ENCODE data around the gene COL9A1. TPM values are rescaled to one million over a fixed set of nuclear protein-coding genes. Genes with fewer than 3 reads are reported as not detected.

The COL9A1 gene
- polyA plus RNA-seq, 1 of the 3 experiments (the other 2 are of a cell fraction) = 0.05 TPM

DNA sequence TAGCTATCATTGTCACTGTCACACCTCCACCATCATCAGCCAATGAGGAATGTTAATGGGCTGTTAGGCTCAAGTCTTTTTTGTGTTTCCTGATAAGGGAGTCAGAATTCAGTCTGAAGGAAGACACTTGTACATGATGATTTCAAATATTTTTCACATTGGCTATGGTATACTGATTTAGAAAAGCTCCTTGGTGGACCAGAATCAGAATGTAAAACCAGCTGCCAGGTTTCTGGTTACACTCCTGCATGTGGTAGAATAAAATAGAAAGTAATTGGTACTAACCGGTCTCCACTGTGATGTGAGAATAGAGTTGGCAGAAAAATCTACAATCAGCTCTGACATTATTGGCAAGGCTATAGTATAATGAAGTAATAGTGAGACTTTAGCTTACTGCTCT is 10.7 kb downstream of the COL9A1 start:
- Histone ChIP-seq H3K9me2 (no peaks in the 10 kb centered on the region), H3K27me3 (ENCODE audit: insufficient read depth) (no peaks in the 10 kb centered on the region), H3F3A (replicated peaks; ENCODE audit: insufficient read depth) (no peaks in the 10 kb centered on the region), H4K20me1 (ENCODE audit: insufficient read depth) (no peaks in the 10 kb centered on the region), H3K4me3 (ENCODE audit: low read depth in 2 of 2, low read length in 1 of 2) (no peak overlapping the region), H3K9ac (no peak overlapping the region), H3K4me2 (no peak overlapping the region), H3K4me1 (ENCODE audit: control insufficient read depth in 1 of 2, insufficient read depth in 2 of 2, low read depth in 1 of 2, low read length in 1 of 2) (no peaks in the 10 kb centered on the region), H3K36me3 (replicated peaks in 1 of 2; ENCODE audit: control insufficient read depth in 1 of 2, insufficient read depth in 2 of 2, low read length in 1 of 2) (no peaks in the 10 kb centered on the region), H3K9me3 (no peaks in the 10 kb centered on the region), H3K27ac (ENCODE audit: low read depth in 2 of 2, low read length in 1 of 2) (no peak overlapping the region), H2AFZ (ENCODE audit: low read depth) (no peak overlapping the region), H3K79me2 (ENCODE audit: insufficient read depth) (no peaks in the 10 kb centered on the region)
- WGBS (ENCODE audit: low lambda C conversion rate) = 88% methylated on average over 1 of the region's 1 CpG
- TF ChIP-seq NRF1 (IDR thresholded peaks at IDR 0.05; ENCODE audit: low read depth, low read length) (no peak), TAF1 (IDR thresholded peaks at IDR 0.05; ENCODE audit: borderline replicate concordance, low read depth, low read length) (no peak), CHD2 (IDR thresholded peaks at IDR 0.05; ENCODE audit: low read length, partially characterized antibody) (no peak), ELF1 (IDR thresholded peaks at IDR 0.05) (no peak), RCOR1 (IDR thresholded peaks at IDR 0.05; ENCODE audit: low read length) (no peak)
- TF ChIP-seq, protein P1, sequence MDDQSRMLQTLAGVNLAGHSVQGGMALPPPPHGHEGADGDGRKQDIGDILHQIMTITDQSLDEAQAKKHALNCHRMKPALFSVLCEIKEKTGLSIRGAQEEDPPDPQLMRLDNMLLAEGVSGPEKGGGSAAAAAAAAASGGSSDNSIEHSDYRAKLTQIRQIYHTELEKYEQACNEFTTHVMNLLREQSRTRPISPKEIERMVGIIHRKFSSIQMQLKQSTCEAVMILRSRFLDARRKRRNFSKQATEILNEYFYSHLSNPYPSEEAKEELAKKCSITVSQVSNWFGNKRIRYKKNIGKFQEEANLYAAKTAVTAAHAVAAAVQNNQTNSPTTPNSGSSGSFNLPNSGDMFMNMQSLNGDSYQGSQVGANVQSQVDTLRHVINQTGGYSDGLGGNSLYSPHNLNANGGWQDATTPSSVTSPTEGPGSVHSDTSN (IDR thresholded peaks at IDR 0.05) = no peak
- TF ChIP-seq, protein P2, sequence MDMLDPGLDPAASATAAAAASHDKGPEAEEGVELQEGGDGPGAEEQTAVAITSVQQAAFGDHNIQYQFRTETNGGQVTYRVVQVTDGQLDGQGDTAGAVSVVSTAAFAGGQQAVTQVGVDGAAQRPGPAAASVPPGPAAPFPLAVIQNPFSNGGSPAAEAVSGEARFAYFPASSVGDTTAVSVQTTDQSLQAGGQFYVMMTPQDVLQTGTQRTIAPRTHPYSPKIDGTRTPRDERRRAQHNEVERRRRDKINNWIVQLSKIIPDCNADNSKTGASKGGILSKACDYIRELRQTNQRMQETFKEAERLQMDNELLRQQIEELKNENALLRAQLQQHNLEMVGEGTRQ (IDR thresholded peaks at IDR 0.05; ENCODE audit: borderline replicate concordance, low read depth, low read length) = no peak
- TF ChIP-seq, protein P3, sequence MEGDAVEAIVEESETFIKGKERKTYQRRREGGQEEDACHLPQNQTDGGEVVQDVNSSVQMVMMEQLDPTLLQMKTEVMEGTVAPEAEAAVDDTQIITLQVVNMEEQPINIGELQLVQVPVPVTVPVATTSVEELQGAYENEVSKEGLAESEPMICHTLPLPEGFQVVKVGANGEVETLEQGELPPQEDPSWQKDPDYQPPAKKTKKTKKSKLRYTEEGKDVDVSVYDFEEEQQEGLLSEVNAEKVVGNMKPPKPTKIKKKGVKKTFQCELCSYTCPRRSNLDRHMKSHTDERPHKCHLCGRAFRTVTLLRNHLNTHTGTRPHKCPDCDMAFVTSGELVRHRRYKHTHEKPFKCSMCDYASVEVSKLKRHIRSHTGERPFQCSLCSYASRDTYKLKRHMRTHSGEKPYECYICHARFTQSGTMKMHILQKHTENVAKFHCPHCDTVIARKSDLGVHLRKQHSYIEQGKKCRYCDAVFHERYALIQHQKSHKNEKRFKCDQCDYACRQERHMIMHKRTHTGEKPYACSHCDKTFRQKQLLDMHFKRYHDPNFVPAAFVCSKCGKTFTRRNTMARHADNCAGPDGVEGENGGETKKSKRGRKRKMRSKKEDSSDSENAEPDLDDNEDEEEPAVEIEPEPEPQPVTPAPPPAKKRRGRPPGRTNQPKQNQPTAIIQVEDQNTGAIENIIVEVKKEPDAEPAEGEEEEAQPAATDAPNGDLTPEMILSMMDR (IDR thresholded peaks at IDR 0.05) = no peak
- ChIA-PET POLR2A (no interaction called here), CTCF (interaction anchor here (1.3 to 4.6 kb wide), 5 partner anchors 15 to 77 kb away, joined by 3 to 31 read pairs (median 5); no protein-coding TSS in a partner anchor)
- no peak for DNase-seq

DNA sequence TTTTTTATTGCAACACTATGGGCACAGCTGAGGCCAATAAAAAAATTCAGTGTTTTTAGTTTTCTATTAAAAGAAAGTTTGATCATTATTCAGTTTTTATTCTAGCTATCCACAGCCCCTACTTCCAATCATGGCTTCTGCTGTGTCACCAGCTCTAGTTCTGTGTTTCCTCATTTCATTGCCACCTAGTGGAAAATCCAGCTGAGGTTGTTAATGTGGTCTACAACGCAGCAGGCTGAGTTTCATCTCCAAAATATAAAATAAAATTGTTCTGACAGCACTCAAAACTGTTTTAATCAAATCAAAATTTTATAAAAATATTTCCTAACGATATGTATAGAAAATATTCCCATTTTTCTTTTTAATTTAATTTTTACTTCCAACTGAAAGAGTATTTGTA is 13.6 kb downstream of the COL9A1 start:
- TF ChIP-seq EZH2phosphoT487 (IDR thresholded peaks at IDR 0.05; ENCODE audit: borderline replicate concordance, low read depth) = no peak
- TF ChIP-seq, protein P3 (IDR thresholded peaks at IDR 0.05) = peak; percentile 25; the same call in 1 of the 2 replicates
- TF ChIP-seq SMC3 (IDR thresholded peaks at IDR 0.05; ENCODE audit: low read depth, low read length) = peak; percentile 19; the same call in 1 of the 2 replicates
- H4K20me1 ChIP-seq (ENCODE audit: insufficient read depth) = no peaks in the 10 kb centered on the region
- no peaks in the 10 kb centered on the region for H3K9me2 ChIP-seq
- ChIA-PET CTCF (interaction anchor here (0.7 to 4.6 kb wide), 8 partner anchors 9 to 720 kb away, joined by 3 to 31 read pairs (median 4); partner anchors contain the start of gene COL9A1), POLR2A (no interaction called here)
- 4% methylated on average over 2 of the region's 2 CpGs for WGBS (ENCODE audit: low lambda C conversion rate)
- H3K9ac ChIP-seq = no peak overlapping the region
- H2AFZ ChIP-seq (ENCODE audit: low read depth) = no peak overlapping the region
- H3K4me2 ChIP-seq = no peak overlapping the region
- H3K36me3 ChIP-seq (replicated peaks in 1 of 2; ENCODE audit: control insufficient read depth in 1 of 2, insufficient read depth in 2 of 2, low read length in 1 of 2) = no peaks in the 10 kb centered on the region
- H3F3A ChIP-seq (replicated peaks; ENCODE audit: insufficient read depth) = no peaks in the 10 kb centered on the region
- H3K27me3 ChIP-seq (ENCODE audit: insufficient read depth) = no peaks in the 10 kb centered on the region
- peak; percentile 13 for DNase-seq
- H3K9me3 ChIP-seq = no peaks in the 10 kb centered on the region
- no peak overlapping the region for H3K4me3 ChIP-seq (ENCODE audit: low read depth in 2 of 2, low read length in 1 of 2)
- H3K4me1 ChIP-seq (ENCODE audit: control insufficient read depth in 1 of 2, insufficient read depth in 2 of 2, low read depth in 1 of 2, low read length in 1 of 2) = no peaks in the 10 kb centered on the region
- no peaks in the 10 kb centered on the region for H3K79me2 ChIP-seq (ENCODE audit: insufficient read depth)
- H3K27ac ChIP-seq (ENCODE audit: low read depth in 2 of 2, low read length in 1 of 2) = no peak overlapping the region
